ENCODE results near the gene FAR1.
"Not testable (repeated sequence)": the region's sequence is repeated elsewhere in the genome, so short reads cannot be mapped to it uniquely, and the experiment has no call there.

FAR1 gene

GRCh38 chr11:13649619-13650018 is 18.8 kb upstream of the FAR1 start:
- ATAC-seq (replicated peaks; ENCODE audit: extremely low read depth, poor library complexity, severe bottlenecking): no peak
- DNase-seq (ENCODE audit: low spot score in 2 of 2): no peak
- H3K27me3 Mint-ChIP-seq: peaks cover 72% of the 10 kb centered on the region
- peaks cover 2% of the 10 kb centered on the region for H3K36me3 Mint-ChIP-seq (ENCODE audit: insufficient read depth)
- no peaks in the 10 kb centered on the region for H3K9me3 Mint-ChIP-seq
- no peak overlapping the region for H3K27ac Mint-ChIP-seq (ENCODE audit: low read depth)
- no peak overlapping the region for H3K4me3 Mint-ChIP-seq
- no peaks in the 10 kb centered on the region for H3K4me1 Mint-ChIP-seq

- H3K9me3 Mint-ChIP-seq; DNase-seq (ENCODE audit: low spot score in 2 of 2): not testable (repeated sequence)
- H3K27me3 Mint-ChIP-seq: peaks cover 83% of the 10 kb centered on the region
Measured at GRCh38 chr11:13651515-13651914, 17.0 kb upstream of the FAR1 start.

GRCh38 chr11:13661074-13661623 is 7.3 kb upstream of the FAR1 start:
- Mint-ChIP-seq H3K27me3 (peaks cover 24% of the 10 kb centered on the region), H3K9me3 (peaks cover 6% of the 10 kb centered on the region), H3K4me3 (no peak overlapping the region), H3K27ac (ENCODE audit: low read depth) (no peak overlapping the region), H3K4me1 (no peaks in the 10 kb centered on the region), H3K36me3 (ENCODE audit: insufficient read depth) (no peaks in the 10 kb centered on the region)
- DNase-seq (ENCODE audit: low spot score in 2 of 2): no peak
- no peak for ATAC-seq (replicated peaks; ENCODE audit: extremely low read depth, poor library complexity, severe bottlenecking)

More at GRCh38 chr11:13651515-13651914, 17.0 kb upstream of the FAR1 start:
- H3K36me3 Mint-ChIP-seq (ENCODE audit: insufficient read depth); H3K27ac Mint-ChIP-seq (ENCODE audit: low read depth); ATAC-seq (replicated peaks; ENCODE audit: extremely low read depth, poor library complexity, severe bottlenecking); H3K4me1 Mint-ChIP-seq; H3K4me3 Mint-ChIP-seq: not testable (repeated sequence)

GRCh38 chr11:13663631-13664071 is 4.8 kb upstream of the FAR1 start:
- Mint-ChIP-seq H3K27me3 (peaks cover 24% of the 10 kb centered on the region), H3K9me3 (peaks cover 4% of the 10 kb centered on the region), H3K27ac (ENCODE audit: low read depth) (no peak overlapping the region), H3K4me1 (peaks cover 10% of the 10 kb centered on the region), H3K4me3 (no peak overlapping the region), H3K36me3 (ENCODE audit: insufficient read depth) (peaks cover 4% of the 10 kb centered on the region)
- ATAC-seq (replicated peaks; ENCODE audit: extremely low read depth, poor library complexity, severe bottlenecking): no peak
- DNase-seq (ENCODE audit: low spot score in 2 of 2): no peak

GRCh38 chr11:13664351-13664750 is 4.1 kb upstream of the FAR1 start:
- Mint-ChIP-seq H3K27me3 (peaks cover 24% of the 10 kb centered on the region), H3K4me1 (peaks cover 17% of the 10 kb centered on the region), H3K27ac (ENCODE audit: low read depth) (no peak overlapping the region), H3K9me3 (no peaks in the 10 kb centered on the region), H3K36me3 (ENCODE audit: insufficient read depth) (peaks cover 7% of the 10 kb centered on the region), H3K4me3 (no peak overlapping the region)
- ATAC-seq (replicated peaks; ENCODE audit: extremely low read depth, poor library complexity, severe bottlenecking) (no peak), DNase-seq (ENCODE audit: low spot score in 2 of 2) (no peak)

GRCh38 chr11:13666708-13667107 is 1.8 kb upstream of the FAR1 start:
- Mint-ChIP-seq H3K9me3 (no peaks in the 10 kb centered on the region), H3K36me3 (ENCODE audit: insufficient read depth) (peaks cover 9% of the 10 kb centered on the region), H3K4me1 (peaks cover 35% of the 10 kb centered on the region), H3K27ac (ENCODE audit: low read depth) (no peak overlapping the region), H3K27me3 (peaks cover 24% of the 10 kb centered on the region), H3K4me3 (no peak overlapping the region)
- ATAC-seq (replicated peaks; ENCODE audit: extremely low read depth, poor library complexity, severe bottlenecking) (no peak), DNase-seq (ENCODE audit: low spot score in 2 of 2) (no peak)

- no peaks in the 10 kb centered on the region for H3K9me3 Mint-ChIP-seq
Measured at GRCh38 chr11:13667245-13667644, 1.2 kb upstream of the FAR1 start.

GRCh38 chr11:13667795-13668101 is 720 bp upstream of the FAR1 start:
- peaks cover 14% of the 10 kb centered on the region for H3K27me3 Mint-ChIP-seq
- H3K4me1 Mint-ChIP-seq: peaks cover 45% of the 10 kb centered on the region
- DNase-seq (ENCODE audit: low spot score in 2 of 2): no peak
- H3K4me3 Mint-ChIP-seq: peak overlapping the region; percentile 98
- H3K36me3 Mint-ChIP-seq (ENCODE audit: insufficient read depth): peaks cover 9% of the 10 kb centered on the region
- no peaks in the 10 kb centered on the region for H3K9me3 Mint-ChIP-seq
- no peak overlapping the region for H3K27ac Mint-ChIP-seq (ENCODE audit: low read depth)
- no peak for ATAC-seq (replicated peaks; ENCODE audit: extremely low read depth, poor library complexity, severe bottlenecking)

More at GRCh38 chr11:13667245-13667644, 1.2 kb upstream of the FAR1 start:
- peak overlapping the region; percentile 98 for H3K4me3 Mint-ChIP-seq
- ATAC-seq (replicated peaks; ENCODE audit: extremely low read depth, poor library complexity, severe bottlenecking): no peak
- H3K27ac Mint-ChIP-seq (ENCODE audit: low read depth): no peak overlapping the region
- H3K36me3 Mint-ChIP-seq (ENCODE audit: insufficient read depth): peaks cover 9% of the 10 kb centered on the region
- DNase-seq (ENCODE audit: low spot score in 2 of 2): no peak
- H3K27me3 Mint-ChIP-seq: peaks cover 19% of the 10 kb centered on the region
- H3K4me1 Mint-ChIP-seq: peaks cover 40% of the 10 kb centered on the region

- DNase-seq (ENCODE audit: low spot score in 2 of 2) (peak; percentile 28 to 34), ATAC-seq (replicated peaks; ENCODE audit: extremely low read depth, poor library complexity, severe bottlenecking) (peak; percentile 33)
- H3K27me3 Mint-ChIP-seq: peaks cover 5% of the 10 kb centered on the region
- peaks cover 49% of the 10 kb centered on the region for H3K4me1 Mint-ChIP-seq
- peaks cover 9% of the 10 kb centered on the region for H3K36me3 Mint-ChIP-seq (ENCODE audit: insufficient read depth)
- peak overlapping the region; percentile 98 for H3K4me3 Mint-ChIP-seq
- peak overlapping the region; percentile 98 for H3K27ac Mint-ChIP-seq (ENCODE audit: low read depth)
- H3K9me3 Mint-ChIP-seq: no peaks in the 10 kb centered on the region
Measured at GRCh38 chr11:13668957-13669521, 571 bp downstream of the FAR1 start.

- Mint-ChIP-seq H3K27ac (ENCODE audit: low read depth) (peak overlapping the region; percentile 98), H3K27me3 (no peaks in the 10 kb centered on the region), H3K4me3 (peak overlapping the region; percentile 98), H3K4me1 (peaks cover 56% of the 10 kb centered on the region), H3K36me3 (ENCODE audit: insufficient read depth) (peaks cover 9% of the 10 kb centered on the region), H3K9me3 (no peaks in the 10 kb centered on the region)
- no peak for DNase-seq (ENCODE audit: low spot score in 2 of 2)
- ATAC-seq (replicated peaks; ENCODE audit: extremely low read depth, poor library complexity, severe bottlenecking): no peak
Measured at GRCh38 chr11:13669544-13670488, 1.3 kb downstream of the FAR1 start.

- H3K9me3 Mint-ChIP-seq: no peaks in the 10 kb centered on the region
- ATAC-seq (replicated peaks; ENCODE audit: extremely low read depth, poor library complexity, severe bottlenecking) (no peak), DNase-seq (ENCODE audit: low spot score in 2 of 2) (no peak)
- H3K4me1 Mint-ChIP-seq: peaks cover 71% of the 10 kb centered on the region
- H3K36me3 Mint-ChIP-seq (ENCODE audit: insufficient read depth): peaks cover 9% of the 10 kb centered on the region
- no peaks in the 10 kb centered on the region for H3K27me3 Mint-ChIP-seq
- H3K27ac Mint-ChIP-seq (ENCODE audit: low read depth): no peak overlapping the region
- no peak overlapping the region for H3K4me3 Mint-ChIP-seq
Measured at GRCh38 chr11:13672576-13673210, 4.2 kb downstream of the FAR1 start.

GRCh38 chr11:13674799-13675509 is 6.5 kb downstream of the FAR1 start:
- no peak for DNase-seq (ENCODE audit: low spot score in 2 of 2)
- Mint-ChIP-seq H3K4me1 (peaks cover 63% of the 10 kb centered on the region), H3K27me3 (no peaks in the 10 kb centered on the region), H3K36me3 (ENCODE audit: insufficient read depth) (no peaks in the 10 kb centered on the region), H3K9me3 (no peaks in the 10 kb centered on the region), H3K27ac (ENCODE audit: low read depth) (no peak overlapping the region), H3K4me3 (no peak overlapping the region)
- no peak for ATAC-seq (replicated peaks; ENCODE audit: extremely low read depth, poor library complexity, severe bottlenecking)
